Gastroesophageal sphincter (tissue), 4 donors: Measurements from ENCODE around the gene HDGFL2. TPM values are rescaled to one million over a fixed set of nuclear protein-coding genes. Genes with fewer than 3 reads are reported as not detected.
A peak's percentile ranks its signal among the peaks of the same experiment; 100 is the strongest.

Source experiments
- ATAC-seq: fragments of 150-250 bp; one replicate; pipeline ENCODE4 v1.9.1; 2016; ENCODE audit warnings: mild to moderate bottlenecking, moderate library complexity
- H3K27ac ChIP-seq, 4 donors: fragments of 200-600 bp; sonication (generic) in 3 of 4; 1 replicate in 3 of 4; 2 replicates in 1 of 4; pipeline ENCODE4 v1.5.1; 2016 to 2019
- H3K27me3 ChIP-seq: fragments of 200-600 bp; sonication (generic); one replicate; pipeline ENCODE4 v1.5.1; 2019
- H3K36me3 ChIP-seq, 2 donors: fragments of 200-600 bp; sonication (generic); one replicate each; pipeline ENCODE4 v1.5.1; 2019; ENCODE audit warnings: control low read depth in 1 of 2
- H3K4me1 ChIP-seq, 3 donors: fragments of 200-600 bp; sonication (generic); 1 replicate in 2 of 3; 2 replicates in 1 of 3; pipeline ENCODE4 v1.5.1; 2016 to 2019; ENCODE audit warnings: control low read depth in 2 of 3
- H3K4me3 ChIP-seq, 2 donors: fragments of 200-600 bp; sonication (generic); one replicate each; pipeline ENCODE4 v1.5.1; 2019; ENCODE audit warnings: mild to moderate bottlenecking in 1 of 2, moderate library complexity in 1 of 2
- H3K9me3 ChIP-seq, 3 donors: fragments of 200-600 bp; sonication (generic); one replicate each; pipeline ENCODE4 v1.5.1; 2017 to 2019; ENCODE audit warnings: control low read depth in 2 of 3
- CTCF ChIP-seq, 4 experiments: fragments of 200-600 bp in 2 of 4; fragments of 450-650 bp in 2 of 4; sonication (generic) in 1 of 4; IDR thresholded peaks; one replicate each; pipeline ENCODE4 v1.5.1; 2017 to 2019; ENCODE audit warnings: antibody characterized with exemption in 4 of 4, mild to moderate bottlenecking in 2 of 4, moderate library complexity in 2 of 4
- EP300 ChIP-seq: sonication (generic); formaldehyde crosslinking; IDR thresholded peaks from one replicate; pipeline ENCODE4 v1.6.1; 2017; ENCODE audit warnings: antibody characterized with exemption, mild to moderate bottlenecking
- POLR2A ChIP-seq, 2 donors: fragments of 450-650 bp; IDR thresholded peaks; one replicate each; pipeline ENCODE4 v1.6.1; 2017; ENCODE audit warnings: antibody characterized with exemption in 2 of 2, mild to moderate bottlenecking in 2 of 2, moderate library complexity in 1 of 2
- POLR2AphosphoS5 ChIP-seq: sonication (generic); formaldehyde crosslinking; IDR thresholded peaks from one replicate; pipeline ENCODE4 v1.6.1; 2017; ENCODE audit warnings: antibody characterized with exemption
- WGBS, 2 donors: methylation state at CpG; one replicate each; pipeline ENCODE4 v1.1.5; 2018; ENCODE audit warnings: low coverage in 1 of 2; 5-methylcytosine and 5-hydroxymethylcytosine counted together
- total RNA-seq, 4 donors: library from RNA; depleted of rRNA; stranded (reverse); fragments of >200 nt; gene quantifications; one replicate each; pipeline ENCODE4 v1.1.0, GENCODE V29; 2016

HDGFL2 gene
- total RNA-seq, 4 donors from 2014 or later: 33.3 to 49.5 (median 36.2) TPM

GRCh38 chr19:4496304-4496703 is 24.2 kb downstream of the HDGFL2 start:
- Histone ChIP-seq H3K27me3 (no peaks in the 10 kb centered on the region), H3K27ac (no peak overlapping the region), H3K4me1 (no peaks in the 10 kb centered on the region), H3K9me3 (no peaks in the 10 kb centered on the region), H3K36me3 (peaks cover 0 to 89% of the 10 kb centered on the region in 2 donors), H3K4me3 (no peak overlapping the region)
- WGBS, 2 donors: 100% methylated on average over 1 of the region's 18 CpGs; no CpG with 5 or more reads in 1 of the 2 donors
- TF ChIP-seq CTCF (IDR thresholded peaks at IDR 0.05) (no peak), EP300 (no peak), POLR2A (IDR thresholded peaks at IDR 0.05) (no peak), POLR2AphosphoS5 (no peak)
- no peak for ATAC-seq

- no peak for ATAC-seq
- peaks cover 0 to 95% of the 10 kb centered on the region in 2 donors for H3K36me3 ChIP-seq
- H3K4me3 ChIP-seq: no peak overlapping the region
- peaks cover 0 to 13% (median 0%) of the 10 kb centered on the region in 3 donors for H3K4me1 ChIP-seq
- no peaks in the 10 kb centered on the region for H3K27me3 ChIP-seq
- no peaks in the 10 kb centered on the region for H3K9me3 ChIP-seq
- TF ChIP-seq POLR2AphosphoS5 (no peak), EP300 (no peak), CTCF (IDR thresholded peaks at IDR 0.05) (no peak), POLR2A (IDR thresholded peaks at IDR 0.05) (no peak)
- no CpG with 5 or more reads among the region's 25 CpGs for WGBS, 2 donors
- no peak overlapping the region for H3K27ac ChIP-seq
Observed at GRCh38 chr19:4497770-4498389, 25.8 kb downstream of the HDGFL2 start.

GRCh38 chr19:4498694-4499093 is 26.6 kb downstream of the HDGFL2 start:
- H3K4me1 ChIP-seq: peaks cover 0 to 22% (median 0%) of the 10 kb centered on the region in 3 donors
- WGBS, 2 donors: 100% methylated on average over 1 of the region's 12 CpGs; no CpG with 5 or more reads in 1 of the 2 donors

GRCh38 chr19:4499318-4499717 is 27.2 kb downstream of the HDGFL2 start:
- TF ChIP-seq CTCF (IDR thresholded peaks at IDR 0.05) (no peak), POLR2AphosphoS5 (no peak), EP300 (no peak), POLR2A (IDR thresholded peaks at IDR 0.05) (no peak)
- no peak overlapping the region for H3K27ac ChIP-seq
- H3K27me3 ChIP-seq: no peaks in the 10 kb centered on the region
- H3K4me1 ChIP-seq: peaks cover 0 to 27% (median 0%) of the 10 kb centered on the region in 3 donors
- WGBS, 2 donors: 94 to 100% methylated on average over 2 to 7 of the region's 23 CpGs
- no peaks in the 10 kb centered on the region for H3K9me3 ChIP-seq
- peaks cover 0 to 97% of the 10 kb centered on the region in 2 donors for H3K36me3 ChIP-seq
- no peak overlapping the region for H3K4me3 ChIP-seq
- ATAC-seq: no peak

More at GRCh38 chr19:4498694-4499093, 26.6 kb downstream of the HDGFL2 start:
- H3K27me3 ChIP-seq: no peaks in the 10 kb centered on the region
- no peaks in the 10 kb centered on the region for H3K9me3 ChIP-seq
- peaks cover 0 to 97% of the 10 kb centered on the region in 2 donors for H3K36me3 ChIP-seq
- H3K4me3 ChIP-seq: no peak overlapping the region
- TF ChIP-seq POLR2A (IDR thresholded peaks at IDR 0.05) (no peak), EP300 (no peak), POLR2AphosphoS5 (no peak), CTCF (IDR thresholded peaks at IDR 0.05) (no peak)
- no peak for ATAC-seq
- no peak overlapping the region for H3K27ac ChIP-seq

- Histone ChIP-seq H3K4me3 (no peak overlapping the region), H3K9me3 (no peaks in the 10 kb centered on the region), H3K27ac (peak overlapping the region in 1 of 4 donors; percentile 15), H3K4me1 (peaks cover 0 to 32% (median 0%) of the 10 kb centered on the region in 3 donors), H3K36me3 (peaks cover 0 to 97% of the 10 kb centered on the region in 2 donors), H3K27me3 (no peaks in the 10 kb centered on the region)
- ATAC-seq: no peak
- 96% methylated on average over 4 of the region's 15 CpGs; no CpG with 5 or more reads in 1 of the 2 donors for WGBS, 2 donors
- TF ChIP-seq EP300 (no peak), POLR2A (IDR thresholded peaks at IDR 0.05) (no peak), CTCF (IDR thresholded peaks at IDR 0.05) (no peak), POLR2AphosphoS5 (no peak)
Observed at GRCh38 chr19:4499855-4500254, 27.8 kb downstream of the HDGFL2 start.
